SH-SY5Y (cell line): ENCODE data around the gene TRAPPC2L.

Experiments used
- GATA2 ChIP-seq: IDR thresholded peaks from 2 replicates; pipeline ENCODE4 v1.6.1; 2011; ENCODE audit warnings: mild to moderate bottlenecking, low read depth, low read length
- GATA3 ChIP-seq: IDR thresholded peaks from 2 replicates; pipeline ENCODE4 v1.6.1; 2011; ENCODE audit warnings: low read depth, mild to moderate bottlenecking, low read length, moderate library complexity

- TF ChIP-seq GATA3 (no peak), GATA2 (no peak)
Observed at GRCh38 chr16:88911136-88911945, 54.4 kb downstream of the TRAPPC2L start.
